Testis (tissue), 2 donors: Measurements from ENCODE around the gene SLC46A2.

Source experiments
- POLR2A ChIP-seq: fragments of 450-650 bp; IDR thresholded peaks from one replicate; pipeline ENCODE4 v1.6.1; 2017; ENCODE audit warnings: antibody characterized with exemption, mild to moderate bottlenecking, moderate library complexity
- TF ChIP-seq, protein P1 (sequence below), 3 experiments: fragments of 450-650 bp in 2 of 3; fragments of 200-600 bp in 1 of 3; sonication (generic) in 1 of 3; IDR thresholded peaks; one replicate each; pipeline ENCODE4 v1.5.1; 2016 to 2019; ENCODE audit warnings: antibody characterized with exemption in 3 of 3, mild to moderate bottlenecking in 2 of 3, moderate library complexity in 1 of 3

DNA sequence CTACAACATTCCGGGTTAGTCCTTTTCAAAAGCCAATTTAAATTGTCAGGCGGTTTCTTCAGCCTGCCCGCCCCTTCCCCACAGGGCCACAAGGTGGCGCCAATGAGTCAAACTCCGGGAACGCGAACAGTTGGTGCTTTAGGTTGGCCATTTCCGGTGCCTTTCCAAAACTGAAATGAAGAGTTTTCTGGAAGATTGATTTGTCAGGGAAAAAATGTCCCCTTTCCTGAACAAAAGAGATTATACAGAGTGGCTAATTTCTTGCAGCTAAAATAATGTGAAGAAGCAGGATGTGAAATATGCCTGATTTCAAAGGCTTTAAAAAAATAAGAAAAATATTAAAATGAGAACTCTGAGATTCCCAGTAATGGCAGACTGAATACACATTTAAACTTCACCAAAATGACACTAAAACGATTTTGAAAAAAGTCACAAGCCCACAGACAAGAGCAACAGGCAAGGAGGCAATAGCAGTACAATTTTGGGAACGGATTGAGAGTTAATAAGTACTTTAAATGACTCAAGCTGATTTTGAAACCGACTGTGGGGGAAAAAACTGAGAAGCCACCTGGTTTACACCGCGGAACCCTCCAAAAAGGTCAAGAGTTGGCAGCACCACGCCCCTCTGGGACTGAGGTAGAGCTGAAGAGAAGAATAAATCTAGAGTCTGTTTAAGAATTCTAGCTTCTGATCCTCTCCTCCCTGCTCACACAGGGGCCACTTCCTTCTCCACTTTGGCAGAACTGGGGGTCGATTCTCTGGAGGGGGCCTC, 45.7 kb downstream of the SLC46A2 start:
- TF ChIP-seq, protein P1, sequence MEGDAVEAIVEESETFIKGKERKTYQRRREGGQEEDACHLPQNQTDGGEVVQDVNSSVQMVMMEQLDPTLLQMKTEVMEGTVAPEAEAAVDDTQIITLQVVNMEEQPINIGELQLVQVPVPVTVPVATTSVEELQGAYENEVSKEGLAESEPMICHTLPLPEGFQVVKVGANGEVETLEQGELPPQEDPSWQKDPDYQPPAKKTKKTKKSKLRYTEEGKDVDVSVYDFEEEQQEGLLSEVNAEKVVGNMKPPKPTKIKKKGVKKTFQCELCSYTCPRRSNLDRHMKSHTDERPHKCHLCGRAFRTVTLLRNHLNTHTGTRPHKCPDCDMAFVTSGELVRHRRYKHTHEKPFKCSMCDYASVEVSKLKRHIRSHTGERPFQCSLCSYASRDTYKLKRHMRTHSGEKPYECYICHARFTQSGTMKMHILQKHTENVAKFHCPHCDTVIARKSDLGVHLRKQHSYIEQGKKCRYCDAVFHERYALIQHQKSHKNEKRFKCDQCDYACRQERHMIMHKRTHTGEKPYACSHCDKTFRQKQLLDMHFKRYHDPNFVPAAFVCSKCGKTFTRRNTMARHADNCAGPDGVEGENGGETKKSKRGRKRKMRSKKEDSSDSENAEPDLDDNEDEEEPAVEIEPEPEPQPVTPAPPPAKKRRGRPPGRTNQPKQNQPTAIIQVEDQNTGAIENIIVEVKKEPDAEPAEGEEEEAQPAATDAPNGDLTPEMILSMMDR (IDR thresholded peaks at IDR 0.05): peak; percentile 88 to 100 (median 94)
- TF ChIP-seq POLR2A: no peak
